Measurements from ENCODE around the gene BCL11A. TPM values are rescaled to one million over a fixed set of nuclear protein-coding genes. Genes with fewer than 3 reads are reported as not detected.
"Not testable (repeated sequence)": the region's sequence is repeated elsewhere in the genome, so short reads cannot be mapped to it uniquely, and the experiment has no call there.

The BCL11A gene
- total RNA-seq, 1 donor from 2014 or later: under 0.01 TPM

DNA sequence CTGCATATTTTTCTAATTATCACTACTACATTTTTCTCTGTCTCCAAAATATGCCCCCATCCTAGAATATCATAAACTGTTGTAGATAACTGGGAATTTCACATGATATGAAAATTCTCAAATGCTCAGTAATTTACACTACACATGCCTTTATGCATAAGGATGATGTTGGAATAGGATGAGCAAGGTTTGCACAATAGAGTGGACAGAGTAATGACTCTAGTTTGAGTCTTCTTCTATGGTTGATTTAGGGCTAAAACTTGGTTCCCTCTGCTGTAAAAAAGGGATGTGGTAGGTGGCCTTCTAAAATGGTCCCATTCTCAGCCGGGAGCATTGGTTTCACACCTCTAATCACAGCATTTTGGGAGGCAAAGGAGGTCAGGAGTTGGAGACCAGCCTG is 129.9 kb downstream of the BCL11A start:
- DNase-seq: no peak

DNA sequence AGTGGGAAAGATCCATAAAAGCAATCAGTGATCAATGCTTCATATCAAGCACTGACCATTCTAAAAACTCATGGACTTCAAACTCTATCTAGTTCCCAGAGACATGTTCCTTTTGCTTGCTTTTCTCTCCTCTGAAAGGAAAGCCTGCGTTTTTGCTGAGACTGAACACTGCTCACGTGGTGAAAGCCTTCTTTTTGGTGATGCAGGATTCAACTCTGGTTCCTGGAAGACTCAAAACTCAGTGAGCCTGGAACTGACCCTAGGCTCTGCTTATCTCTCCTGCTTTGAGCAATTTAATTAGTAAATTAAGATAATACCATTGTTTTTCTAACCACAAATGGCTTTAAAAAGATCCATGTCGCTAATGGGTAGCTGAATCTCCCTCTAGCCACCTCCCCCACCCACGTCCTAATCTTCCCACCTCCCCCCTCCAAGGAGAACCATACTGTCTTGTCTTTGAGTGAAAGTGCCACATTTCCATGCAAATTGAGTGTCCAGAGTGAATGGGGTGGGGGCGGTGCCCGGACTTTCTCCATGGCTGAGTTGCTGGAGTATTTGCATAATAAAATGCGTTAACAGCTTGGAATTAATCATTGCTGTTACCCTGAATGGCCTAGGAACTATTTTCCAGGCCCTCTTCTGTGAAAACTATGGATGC is 130.5 kb downstream of the BCL11A start:
- DNase-seq: no peak

DNA sequence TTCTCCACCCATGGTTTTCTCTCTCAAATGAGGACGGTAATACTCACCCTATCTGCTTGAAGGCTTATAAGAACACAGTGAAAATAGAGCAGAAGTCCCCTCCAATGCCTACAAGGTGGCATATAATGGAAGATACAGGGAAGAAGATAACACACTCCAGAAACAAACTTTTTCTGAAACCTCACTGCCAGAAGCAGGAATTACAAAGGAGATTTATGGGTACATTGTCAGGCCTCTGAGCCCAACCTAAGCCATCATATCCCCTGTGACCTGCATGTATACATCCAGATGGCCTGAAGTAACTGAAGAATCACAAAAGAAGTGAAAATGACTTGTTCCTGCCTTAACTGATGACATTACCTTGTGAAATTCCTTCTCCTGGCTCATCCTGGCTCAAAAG is 136.2 kb downstream of the BCL11A start:
- not testable (repeated sequence) for DNase-seq

GRCh38 chr2:60416221-60417008 is 137.0 kb downstream of the BCL11A start:
- DNase-seq: no peak

DNA sequence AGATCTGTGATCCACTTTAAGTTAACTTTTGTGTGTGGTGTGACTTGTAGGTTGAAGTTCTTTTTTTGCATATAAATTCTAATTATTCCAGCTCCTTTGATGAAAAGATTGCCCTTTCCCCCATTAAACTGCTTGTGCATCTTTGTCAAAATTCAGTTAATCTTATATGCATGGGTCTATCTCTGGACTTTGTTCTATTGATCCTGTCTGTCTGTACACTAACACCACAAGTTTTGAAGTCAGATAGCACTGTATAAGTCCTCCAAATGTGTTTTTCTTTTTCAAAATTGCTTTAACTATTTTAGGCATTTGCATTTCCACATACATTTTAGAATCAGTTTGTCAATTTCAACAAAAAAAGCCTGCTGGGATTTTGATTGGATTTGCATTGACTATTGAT is 137.6 kb downstream of the BCL11A start:
- no peak for DNase-seq

GRCh38 chr2:60414495-60415138 is 138.8 kb downstream of the BCL11A start:
- no peak for DNase-seq

- no peak for DNase-seq
Observed at GRCh38 chr2:60413814-60414168, 139.7 kb downstream of the BCL11A start.

DNA sequence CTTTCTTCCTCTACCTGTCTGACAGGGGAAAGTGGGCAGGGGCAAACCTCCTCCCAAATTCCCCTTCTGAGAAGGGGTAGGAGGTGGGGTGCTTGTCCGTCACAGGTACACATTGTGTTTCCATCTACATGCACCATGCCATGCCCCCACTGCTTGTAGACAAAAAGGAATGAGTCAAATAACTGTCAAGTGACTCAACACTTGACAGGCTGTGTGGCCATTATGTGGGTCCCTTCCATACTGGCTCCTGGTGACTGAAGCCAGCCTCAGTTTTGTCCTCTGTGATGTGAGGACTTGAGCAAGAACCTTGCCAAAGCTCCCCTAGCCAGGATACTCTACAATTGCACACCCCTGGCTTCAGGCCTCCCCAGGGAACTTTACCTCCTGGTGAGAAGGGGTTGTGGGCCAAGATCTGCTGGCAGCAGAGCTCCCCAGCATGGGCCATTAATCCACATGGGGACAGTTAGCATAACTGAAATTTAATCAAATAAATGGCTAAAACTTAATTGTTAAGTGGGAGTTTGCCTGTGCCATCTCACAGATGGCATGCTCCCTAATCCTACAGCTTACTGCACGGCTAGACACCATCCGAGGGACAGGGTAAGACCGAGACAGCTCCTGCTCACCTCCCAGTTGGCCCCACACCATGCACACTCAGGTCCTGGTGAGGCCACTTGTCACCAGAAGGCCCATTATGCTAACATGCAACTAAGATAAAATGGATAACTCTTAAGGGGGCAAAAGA is 140.2 kb downstream of the BCL11A start:
- no peak for DNase-seq

GRCh38 chr2:60412620-60413019 is 140.8 kb downstream of the BCL11A start:
- no peak for DNase-seq

- no peak for DNase-seq
Observed at GRCh38 chr2:60412027-60412426, 141.4 kb downstream of the BCL11A start.

GRCh38 chr2:60411295-60411694 is 142.2 kb downstream of the BCL11A start:
- no peak for DNase-seq

DNA sequence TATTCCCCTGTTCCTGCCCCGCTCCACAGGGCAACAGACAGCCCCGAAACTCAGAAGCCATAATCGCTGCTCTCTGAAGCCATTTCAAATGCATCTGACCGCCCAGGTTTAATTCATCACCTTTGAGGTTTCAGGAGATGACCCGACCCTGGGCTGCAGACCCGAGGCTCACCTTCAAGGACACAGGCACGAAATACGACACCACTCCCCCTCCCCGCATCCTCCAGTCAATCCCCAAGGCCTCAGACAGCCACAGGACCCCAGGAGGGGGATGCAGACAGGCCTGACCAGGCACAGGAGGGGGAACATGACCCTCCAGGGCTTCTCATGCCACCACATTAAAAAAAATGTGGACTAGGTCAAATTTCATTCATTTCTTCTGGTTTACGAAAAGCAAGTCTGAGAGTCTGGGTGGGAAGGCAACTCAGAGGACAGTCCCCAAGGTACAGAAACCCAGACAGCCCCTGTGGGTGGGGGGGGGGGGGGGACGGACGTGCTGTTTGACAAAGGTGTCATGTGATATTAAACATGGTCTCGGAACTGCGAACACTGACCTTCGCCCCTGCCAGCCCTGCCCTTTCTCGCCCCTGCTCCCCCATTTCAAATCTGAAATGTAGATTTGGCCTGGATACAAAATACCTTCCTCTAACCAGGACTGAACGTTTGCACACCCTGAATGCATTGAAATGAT is 142.9 kb downstream of the BCL11A start:
- DNase-seq: no peak

- DNase-seq: no peak
Observed at GRCh38 chr2:60409531-60409871, 144.0 kb downstream of the BCL11A start.

GRCh38 chr2:60408811-60409530 is 144.5 kb downstream of the BCL11A start:
- DNase-seq: no peak

DNA sequence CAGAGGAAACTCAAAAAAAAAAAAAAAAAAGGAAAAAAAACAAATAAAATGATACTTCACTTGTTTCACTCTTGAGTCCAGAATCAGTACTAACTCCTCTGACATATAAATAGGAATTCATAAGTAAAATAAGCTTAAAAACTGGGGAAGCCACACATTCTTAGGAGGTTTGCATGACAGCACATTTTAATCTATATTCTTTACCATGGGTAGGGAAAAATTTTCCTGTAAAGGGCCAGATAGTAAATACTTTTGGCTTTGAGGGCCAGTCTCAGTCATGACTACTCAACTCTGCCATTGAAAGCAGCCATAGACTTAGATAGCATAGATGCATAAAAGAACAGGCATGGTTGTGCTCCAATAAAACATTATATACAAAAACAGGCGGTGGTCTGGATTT is 145.2 kb downstream of the BCL11A start:
- DNase-seq: no peak

DNA sequence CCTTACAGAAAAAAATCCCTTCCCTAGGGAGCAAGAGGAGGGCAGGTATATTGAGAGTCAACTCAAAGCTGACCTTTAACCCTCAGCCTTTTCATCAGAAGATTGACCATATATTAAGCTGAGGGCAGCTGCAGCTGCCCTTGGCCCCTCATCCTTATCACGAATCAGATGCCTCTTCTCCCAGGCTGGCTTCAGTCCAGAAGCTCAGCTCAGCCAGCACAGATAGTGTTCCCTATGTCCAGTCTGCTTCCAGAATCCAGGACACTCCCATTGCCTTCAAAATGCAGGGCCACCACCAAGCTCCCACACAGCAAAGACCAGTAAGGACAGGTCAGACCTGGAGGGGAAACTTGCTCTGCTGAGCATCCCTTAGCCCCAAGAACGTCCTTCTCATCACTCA is 146.1 kb downstream of the BCL11A start:
- no peak for DNase-seq

- DNase-seq: no peak
Observed at GRCh38 chr2:60406192-60406591, 147.3 kb downstream of the BCL11A start.

GRCh38 chr2:60405271-60405919 is 148.1 kb downstream of the BCL11A start:
- no peak for DNase-seq

All from dermis blood vessel endothelial cell (primary cell).